Astrocyte (in vitro differentiated cells and primary cell): ENCODE measurements around the gene SEC62. TPM values are rescaled to one million over a fixed set of nuclear protein-coding genes. Genes with fewer than 3 reads are reported as not detected.

Experiments used
- DNase-seq: peaks from one replicate; pipeline ENCODE4 v3.0.0-alpha.2; 2010; ENCODE audit warnings: low read depth
- FAIRE-seq: peaks from 2 replicates; lab custom pipeline; 2011; peaks lifted over from hg19 to GRCh38; lab: Jason Lieb, UNC
- H2AFZ ChIP-seq: 2 replicates; pipeline ENCODE4 v1.6.0; 2012; ENCODE audit warnings: low read depth, low read length, inconsistent platforms
- H3K27ac ChIP-seq: 2 replicates; pipeline ENCODE4 v1.5.1; 2011; ENCODE audit warnings: low read depth, low read length, inconsistent platforms
- H3K27me3 ChIP-seq: 2 replicates; pipeline ENCODE4 v1.6.0; 2011; ENCODE audit warnings: low read length, inconsistent platforms; ENCODE audit not compliant: insufficient read depth
- H3K36me3 ChIP-seq: 2 replicates; pipeline ENCODE4 v1.5.1; 2011; ENCODE audit warnings: low read length, inconsistent platforms; ENCODE audit not compliant: insufficient read depth
- H3K4me1 ChIP-seq: 2 replicates; pipeline ENCODE4 v1.5.1; 2011; ENCODE audit warnings: low read length, inconsistent platforms; ENCODE audit not compliant: insufficient read depth
- H3K4me2 ChIP-seq: 2 replicates; pipeline ENCODE4 v1.6.0; 2012; ENCODE audit warnings: low read length, inconsistent platforms
- H3K4me3 ChIP-seq: 2 replicates; pipeline ENCODE4 v1.5.1; 2011; ENCODE audit warnings: low read depth, mild to moderate bottlenecking, low read length, inconsistent platforms; ENCODE audit not compliant: insufficient read depth
- H3K79me2 ChIP-seq: 2 replicates; pipeline ENCODE4 v1.6.0; 2012; ENCODE audit warnings: mild to moderate bottlenecking, low read length, inconsistent platforms; ENCODE audit not compliant: insufficient read depth
- H3K9ac ChIP-seq: 2 replicates; pipeline ENCODE4 v1.6.0; 2012; ENCODE audit warnings: mild to moderate bottlenecking, low read length, inconsistent platforms
- H3K9me3 ChIP-seq: 2 replicates; pipeline ENCODE4 v1.5.1; 2012; ENCODE audit warnings: low read depth, mild to moderate bottlenecking, low read length, inconsistent platforms; ENCODE audit not compliant: insufficient read depth
- H4K20me1 ChIP-seq: 2 replicates; pipeline ENCODE4 v1.6.0; 2012; ENCODE audit warnings: low read length, inconsistent platforms; ENCODE audit not compliant: insufficient read depth
- H3K27ac Mint-ChIP-seq: one replicate; pipeline ENCODE4 v1.8.0; 2021; ENCODE audit warnings: mild to moderate bottlenecking, mixed read lengths; ENCODE audit not compliant: unreplicated experiment
- H3K27me3 Mint-ChIP-seq: one replicate; pipeline ENCODE4 v1.8.0; 2021; ENCODE audit warnings: low read depth, mixed read lengths; ENCODE audit not compliant: unreplicated experiment
- H3K36me3 Mint-ChIP-seq: one replicate; pipeline ENCODE4 v1.8.0; 2021; ENCODE audit warnings: low read depth, mixed read lengths; ENCODE audit not compliant: unreplicated experiment
- H3K4me1 Mint-ChIP-seq: one replicate; pipeline ENCODE4 v1.8.0; 2021; ENCODE audit warnings: low read depth, mixed read lengths; ENCODE audit not compliant: unreplicated experiment
- H3K4me3 Mint-ChIP-seq: one replicate; pipeline ENCODE4 v1.8.0; 2021; ENCODE audit warnings: mild to moderate bottlenecking, moderate library complexity, mixed read lengths; ENCODE audit not compliant: unreplicated experiment
- H3K9me3 Mint-ChIP-seq: one replicate; pipeline ENCODE4 v1.8.0; 2021; ENCODE audit warnings: mild to moderate bottlenecking, mixed read lengths; ENCODE audit not compliant: unreplicated experiment
- EZH2 ChIP-seq: IDR thresholded peaks from 2 replicates; pipeline ENCODE4 v1.6.1; 2012; ENCODE audit warnings: mild to moderate bottlenecking, low read length, inconsistent platforms; ENCODE audit not compliant: insufficient read depth
- total RNA-seq: library from RNA; stranded (reverse); gene quantifications from 2 replicates; pipeline ENCODE4 v1.2.1, GENCODE V29; 2021
- TF ChIP-seq, protein P1 (sequence below): IDR thresholded peaks from 2 replicates; pipeline ENCODE4 v1.5.1; 2011; ENCODE audit warnings: low read depth, mild to moderate bottlenecking, inconsistent platforms, low read length, moderate library complexity; ENCODE audit not compliant: insufficient read depth

Gene SEC62
- total RNA-seq, 1 donor from 2014 or later, result 117 TPM

GRCh38 chr3:169969174-169970095 is 2.8 kb downstream of the SEC62 start:
- no peaks in the 10 kb centered on the region for H3K27me3 ChIP-seq
- H2AFZ ChIP-seq, result no peak overlapping the region
- Mint-ChIP-seq H3K36me3 (no peaks in the 10 kb centered on the region), H3K4me3 (peak overlapping the region; percentile 15), H3K27me3 (no peaks in the 10 kb centered on the region), H3K27ac (no peak overlapping the region), H3K4me1 (peaks cover 12% of the 10 kb centered on the region), H3K9me3 (peaks cover 1% of the 10 kb centered on the region)
- H3K4me3 ChIP-seq, result no peak overlapping the region
- no peaks in the 10 kb centered on the region for H3K36me3 ChIP-seq
- H3K4me2 ChIP-seq, result peak overlapping the region; percentile 84
- H4K20me1 ChIP-seq, result peaks cover 69% of the 10 kb centered on the region
- peaks cover 84% of the 10 kb centered on the region for H3K79me2 ChIP-seq
- no peak for TF ChIP-seq EZH2
- TF ChIP-seq, protein P1, sequence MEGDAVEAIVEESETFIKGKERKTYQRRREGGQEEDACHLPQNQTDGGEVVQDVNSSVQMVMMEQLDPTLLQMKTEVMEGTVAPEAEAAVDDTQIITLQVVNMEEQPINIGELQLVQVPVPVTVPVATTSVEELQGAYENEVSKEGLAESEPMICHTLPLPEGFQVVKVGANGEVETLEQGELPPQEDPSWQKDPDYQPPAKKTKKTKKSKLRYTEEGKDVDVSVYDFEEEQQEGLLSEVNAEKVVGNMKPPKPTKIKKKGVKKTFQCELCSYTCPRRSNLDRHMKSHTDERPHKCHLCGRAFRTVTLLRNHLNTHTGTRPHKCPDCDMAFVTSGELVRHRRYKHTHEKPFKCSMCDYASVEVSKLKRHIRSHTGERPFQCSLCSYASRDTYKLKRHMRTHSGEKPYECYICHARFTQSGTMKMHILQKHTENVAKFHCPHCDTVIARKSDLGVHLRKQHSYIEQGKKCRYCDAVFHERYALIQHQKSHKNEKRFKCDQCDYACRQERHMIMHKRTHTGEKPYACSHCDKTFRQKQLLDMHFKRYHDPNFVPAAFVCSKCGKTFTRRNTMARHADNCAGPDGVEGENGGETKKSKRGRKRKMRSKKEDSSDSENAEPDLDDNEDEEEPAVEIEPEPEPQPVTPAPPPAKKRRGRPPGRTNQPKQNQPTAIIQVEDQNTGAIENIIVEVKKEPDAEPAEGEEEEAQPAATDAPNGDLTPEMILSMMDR, result no peak
- FAIRE-seq (no peak), DNase-seq (no peak)
- H3K9me3 ChIP-seq, result no peaks in the 10 kb centered on the region
- peaks cover 12% of the 10 kb centered on the region for H3K4me1 ChIP-seq
- H3K27ac ChIP-seq, result no peak overlapping the region
- H3K9ac ChIP-seq, result no peak overlapping the region

DNA sequence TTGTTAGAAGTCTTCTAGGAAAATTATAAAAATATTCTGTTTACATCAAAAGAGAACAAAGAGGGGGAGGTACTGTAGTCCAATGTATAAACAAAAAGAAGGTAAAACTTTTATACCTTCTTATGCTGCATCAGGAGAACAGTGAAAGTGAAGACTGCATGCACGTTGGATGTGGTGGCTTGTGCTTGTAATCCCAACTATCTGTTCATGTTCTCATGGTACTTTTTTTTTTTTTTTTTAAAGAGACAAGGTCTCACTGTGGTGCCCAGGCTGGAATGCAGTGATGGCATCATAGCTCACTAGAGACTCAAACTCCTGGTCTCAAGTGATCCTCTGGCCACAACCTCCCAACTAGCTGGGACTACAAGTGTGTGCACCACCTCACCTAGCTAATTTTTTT is 4.2 kb downstream of the SEC62 start:
- H3K4me1 ChIP-seq, result peaks cover 12% of the 10 kb centered on the region
- H3K36me3 ChIP-seq, result peaks cover 4% of the 10 kb centered on the region
- no peak overlapping the region for H3K27ac ChIP-seq
- no peak overlapping the region for H3K4me2 ChIP-seq
- Mint-ChIP-seq H3K27me3 (no peaks in the 10 kb centered on the region), H3K9me3 (no peaks in the 10 kb centered on the region), H3K4me1 (peaks cover 9% of the 10 kb centered on the region), H3K27ac (no peak overlapping the region), H3K36me3 (no peaks in the 10 kb centered on the region), H3K4me3 (no peak overlapping the region)
- H3K27me3 ChIP-seq, result no peaks in the 10 kb centered on the region
- no peak for TF ChIP-seq EZH2
- TF ChIP-seq, protein P1, result no peak
- no peaks in the 10 kb centered on the region for H3K9me3 ChIP-seq
- FAIRE-seq, result no peak
- no peak for DNase-seq
- no peak overlapping the region for H3K4me3 ChIP-seq
- peaks cover 82% of the 10 kb centered on the region for H4K20me1 ChIP-seq
- no peak overlapping the region for H3K9ac ChIP-seq
- peaks cover 98% of the 10 kb centered on the region for H3K79me2 ChIP-seq
- no peak overlapping the region for H2AFZ ChIP-seq

DNA sequence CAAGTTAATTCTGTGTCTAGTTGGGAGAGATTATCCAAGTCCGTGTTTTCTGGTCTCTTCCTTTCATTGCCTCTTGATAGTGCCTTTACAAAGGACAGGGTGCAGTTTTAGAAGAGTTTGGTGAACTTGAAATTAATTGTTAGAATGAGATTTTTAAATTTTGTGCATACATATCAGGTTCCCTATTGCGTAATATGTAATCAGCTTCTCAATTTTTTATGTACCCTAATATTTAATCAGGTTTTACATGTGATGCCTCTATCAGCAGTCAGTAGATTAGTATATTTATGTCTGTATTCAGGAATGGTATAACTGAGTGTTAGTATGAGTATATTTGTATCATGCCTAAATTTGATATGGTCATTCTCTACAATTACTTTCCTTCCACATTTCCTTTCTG is 4.9 kb downstream of the SEC62 start:
- H3K9me3 ChIP-seq, result no peaks in the 10 kb centered on the region

More for the DNA sequence above, 4.9 kb downstream of the SEC62 start:
- Histone ChIP-seq H3K36me3 (peaks cover 10% of the 10 kb centered on the region), H2AFZ (no peak overlapping the region), H3K4me1 (peaks cover 8% of the 10 kb centered on the region), H3K9ac (no peak overlapping the region), H3K4me3 (no peak overlapping the region), H3K4me2 (no peak overlapping the region), H3K27me3 (no peaks in the 10 kb centered on the region), H4K20me1 (peaks cover 87% of the 10 kb centered on the region), H3K79me2 (peaks cover 100% of the 10 kb centered on the region), H3K27ac (no peak overlapping the region)
- FAIRE-seq (no peak), DNase-seq (no peak)
- H3K36me3 Mint-ChIP-seq, result peaks cover 3% of the 10 kb centered on the region
- H3K4me3 Mint-ChIP-seq, result no peak overlapping the region
- no peak overlapping the region for H3K27ac Mint-ChIP-seq
- H3K4me1 Mint-ChIP-seq, result peaks cover 7% of the 10 kb centered on the region
- no peaks in the 10 kb centered on the region for H3K9me3 Mint-ChIP-seq
- H3K27me3 Mint-ChIP-seq, result no peaks in the 10 kb centered on the region
- no peak for TF ChIP-seq EZH2
- TF ChIP-seq, protein P1, result no peak
